ENCODE data around the gene TBX2. TPM values are rescaled to one million over a fixed set of nuclear protein-coding genes. Genes with fewer than 3 reads are reported as not detected.

TBX2 gene
- total and polyA plus RNA-seq, 2 of the 4 experiments (the other 2 are of a cell fraction) = 20.1 to 64.1 TPM

DNA sequence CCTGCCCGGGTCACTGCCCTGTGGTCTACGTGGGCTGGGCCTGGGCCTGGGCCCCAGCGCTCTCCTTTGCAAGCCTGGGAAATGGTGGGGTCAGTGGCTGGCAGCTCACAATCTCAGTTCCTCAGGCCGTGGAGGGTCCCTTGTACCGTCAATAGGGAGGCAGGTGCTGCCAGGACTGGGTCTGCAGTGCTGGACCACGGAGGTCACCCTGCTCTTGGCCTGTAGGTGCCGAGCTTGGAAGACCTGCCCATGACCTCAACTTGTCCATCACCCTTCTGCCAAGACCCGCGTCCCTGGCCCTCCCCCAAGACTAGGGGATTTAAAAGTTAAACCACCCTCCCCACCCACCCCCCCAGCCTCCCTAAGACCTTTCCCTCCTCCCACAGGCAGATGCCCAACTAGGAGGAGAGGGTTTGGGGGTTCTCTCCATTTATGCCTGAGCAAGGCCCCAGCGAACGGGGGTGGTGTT is 2.5 kb downstream of the TBX2 start:
- peak overlapping the region; percentile 99 for H3K23ac ChIP-seq (ENCODE audit: low read depth, low read length)
- H3K9ac ChIP-seq (ENCODE audit: low read depth, low read length) = peak overlapping the region; percentile 100
- H3K79me1 ChIP-seq (ENCODE audit: low read depth in 1 of 2, low read length in 2 of 2) = no peaks in the 10 kb centered on the region
- H4K20me1 ChIP-seq (ENCODE audit: insufficient read depth, low read length) = peaks cover 52% of the 10 kb centered on the region
- H2AFZ ChIP-seq (replicated peaks; ENCODE audit: low read length, poor library complexity) = peak overlapping the region; percentile 70
- ATAC-seq (ENCODE audit: low read depth) = no peak
- CTCF ChIA-PET = no interaction called here
- H3K27me3 ChIP-seq (ENCODE audit: control insufficient read depth, insufficient read depth, low read length) = no peaks in the 10 kb centered on the region
- peak overlapping the region; percentile 94 for H2AK5ac ChIP-seq (ENCODE audit: low read depth, low read length)
- in situ Hi-C loops (cut with MboI; ENCODE audit: low sequenced_read_pairs) = no loop called here
- WGBS, 2 experiments (ENCODE audit: extremely low coverage in 2 of 2, insufficient read length in 1 of 2) = 0% methylated on average over 2 of the region's 11 CpGs; no CpG with 5 or more reads in 1 of the 2 experiments
- peak overlapping the region; percentile 98 for H3K4me3 ChIP-seq (ENCODE audit: insufficient read depth, low read depth, low read length)
- H3K9me3 ChIP-seq (ENCODE audit: control insufficient read depth, insufficient read depth, low read length) = no peaks in the 10 kb centered on the region
- H3K14ac ChIP-seq (replicated peaks; ENCODE audit: low read depth, low read length) = peak overlapping the region; percentile 99
- no peak for TF ChIP-seq BHLHE40 (IDR thresholded peaks at IDR 0.05; ENCODE audit: low read depth, low read length)
- TF ChIP-seq POLR2A (IDR thresholded peaks at IDR 0.05; ENCODE audit: low read depth, low read length) = no peak; the same call in 1 of the 2 replicates
- TF ChIP-seq, protein P1, sequence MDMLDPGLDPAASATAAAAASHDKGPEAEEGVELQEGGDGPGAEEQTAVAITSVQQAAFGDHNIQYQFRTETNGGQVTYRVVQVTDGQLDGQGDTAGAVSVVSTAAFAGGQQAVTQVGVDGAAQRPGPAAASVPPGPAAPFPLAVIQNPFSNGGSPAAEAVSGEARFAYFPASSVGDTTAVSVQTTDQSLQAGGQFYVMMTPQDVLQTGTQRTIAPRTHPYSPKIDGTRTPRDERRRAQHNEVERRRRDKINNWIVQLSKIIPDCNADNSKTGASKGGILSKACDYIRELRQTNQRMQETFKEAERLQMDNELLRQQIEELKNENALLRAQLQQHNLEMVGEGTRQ (IDR thresholded peaks at IDR 0.05; ENCODE audit: low read depth, low read length) = no peak
- TF ChIP-seq MXI1 (IDR thresholded peaks at IDR 0.05; ENCODE audit: borderline replicate concordance, low read depth, low read length) = no peak
- TF ChIP-seq CHD1 (IDR thresholded peaks at IDR 0.05; ENCODE audit: low read depth, low read length) = no peak
- TF ChIP-seq RAD21 (IDR thresholded peaks at IDR 0.05; ENCODE audit: low read length) = no peak
- TF ChIP-seq MAFK (IDR thresholded peaks at IDR 0.05; ENCODE audit: low read depth, low read length) = no peak
- no peak for TF ChIP-seq RFX5 (IDR thresholded peaks at IDR 0.05; ENCODE audit: low read depth, low read length)
- TF ChIP-seq SMC3 (IDR thresholded peaks at IDR 0.05; ENCODE audit: low read depth, low read length) = no peak
- BruUV-seq (replicated peaks) = no TSS peak
- no peaks in the 10 kb centered on the region for H3K9me1 ChIP-seq (ENCODE audit: insufficient read depth, low read length)
- intact Hi-C loops (cut with micrococcal nuclease) = loop anchor here (1.0 kb wide), 1 partner anchor 658 kb away; no protein-coding TSS in a partner anchor
- no peak for DNase-seq
- H3K4ac ChIP-seq (ENCODE audit: low read depth, low read length) = peak overlapping the region; percentile 92
- peak overlapping the region; percentile 64 to 74 for H4K8ac ChIP-seq (ENCODE audit: low read depth in 2 of 2, low read length in 2 of 2)
- H3K4me1 ChIP-seq (ENCODE audit: control insufficient read depth, insufficient read depth, low read length) = peaks cover 13% of the 10 kb centered on the region
- H2AK9ac ChIP-seq (replicated peaks; ENCODE audit: low read depth, low read length, poor library complexity) = peak overlapping the region; percentile 98
- 0 out of 3 replicates have a peak overlapping the region, but pooled peaks have one; percentile 19 for H2BK15ac ChIP-seq (ENCODE audit: low read depth, low read length)
- peak overlapping the region; percentile 100 for H3K27ac ChIP-seq (ENCODE audit: insufficient read depth, low read length)
- peak overlapping the region; percentile 95 for H3K56ac ChIP-seq (ENCODE audit: extremely low read depth, insufficient read depth, low read length)
- peak overlapping the region; percentile 96 for H3K18ac ChIP-seq (ENCODE audit: low read depth, low read length)
- dilution Hi-C loops (cut with HindIII; ENCODE audit: low sequenced_read_pairs, unreplicated experiment) = no loop called here
- POLR2A ChIA-PET (ENCODE audit: unreplicated experiment) = interaction anchor here (0.6 to 1.0 kb wide), 3 partner anchors 8 to 402 kb away, joined by 4 to 7 read pairs (median 5); no protein-coding TSS in a partner anchor
- peak overlapping the region; percentile 91 for H2BK5ac ChIP-seq (ENCODE audit: low read depth, low read length, poor library complexity, severe bottlenecking)
- peaks cover 64% of the 10 kb centered on the region for H3K36me3 ChIP-seq (ENCODE audit: control insufficient read depth, insufficient read depth, low read length)
- peak overlapping the region; percentile 49 for H2BK20ac ChIP-seq (ENCODE audit: low read depth, low read length)
- peak overlapping the region; percentile 64 for H4K91ac ChIP-seq (ENCODE audit: insufficient read depth, low read depth, low read length)
- peak overlapping the region; percentile 83 for H3K4me2 ChIP-seq (ENCODE audit: low read depth, low read length)
- peak overlapping the region; percentile 80 for H2BK120ac ChIP-seq (ENCODE audit: low read depth, low read length)
- H4K5ac ChIP-seq (ENCODE audit: low read depth, low read length) = peak overlapping the region; percentile 65
